ENCODE measurements around the gene SLC35F2.
"Not testable (repeated sequence)": the region's sequence is repeated elsewhere in the genome, so short reads cannot be mapped to it uniquely, and the experiment has no call there.

The SLC35F2 gene

DNA sequence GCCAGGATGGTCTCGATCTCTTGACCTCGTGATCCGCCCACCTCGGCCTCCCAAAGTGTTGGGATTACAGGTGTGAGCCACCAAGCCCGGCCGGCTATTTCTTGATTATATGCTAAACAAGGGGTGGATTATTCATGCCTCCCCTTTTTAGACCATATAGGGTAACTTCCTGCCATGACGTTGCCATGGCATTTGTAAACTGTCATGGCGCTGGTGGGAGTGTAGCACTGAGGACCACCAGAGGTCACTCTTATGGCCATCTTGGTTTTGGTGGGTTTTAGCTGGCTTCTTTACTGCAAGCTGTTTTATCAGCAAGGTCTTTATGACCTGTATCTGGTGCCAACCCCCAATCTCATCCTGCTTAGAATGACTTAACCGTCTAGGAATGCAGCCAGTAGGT lies 22.9 kb upstream of the SLC35F2 start:
- not testable (repeated sequence) for H3K79me2 ChIP-seq (ENCODE audit: control insufficient read depth, insufficient read depth, low read length, poor library complexity); H3K14ac ChIP-seq (ENCODE audit: low read length); H3K9ac ChIP-seq (ENCODE audit: low read length); H3K36me3 ChIP-seq (ENCODE audit: control insufficient read depth in 1 of 2, insufficient read depth in 2 of 2, low read length in 2 of 2); H3K18ac ChIP-seq (ENCODE audit: low read length); H3K79me1 ChIP-seq (ENCODE audit: low read length); H2BK5ac ChIP-seq (ENCODE audit: low read depth, low read length, poor library complexity); H3K9me3 ChIP-seq (ENCODE audit: insufficient read depth, low read depth, low read length); H3K4me1 ChIP-seq (ENCODE audit: control insufficient read depth in 1 of 2, insufficient read depth in 2 of 2, low read length in 2 of 2); H3K4ac ChIP-seq (ENCODE audit: low read depth, low read length); H4K12ac ChIP-seq (ENCODE audit: low read depth, low read length); H3K23ac ChIP-seq (ENCODE audit: low read length); H2AFZ ChIP-seq (ENCODE audit: insufficient read depth, low read length, poor library complexity); H3K4me3 ChIP-seq (ENCODE audit: low read depth, low read length); H2BK120ac ChIP-seq (ENCODE audit: insufficient read depth, low read length, poor library complexity); H3K27me3 ChIP-seq (ENCODE audit: insufficient read depth, low read length); H3K4me2 ChIP-seq (ENCODE audit: low read length); H2AK5ac ChIP-seq (ENCODE audit: low read length)
- peak overlapping the region; percentile 37 for H4K91ac ChIP-seq (ENCODE audit: low read depth, low read length)
- peak in 1 of 2 donors; percentile 30 for DNase-seq
- WGBS (ENCODE audit: extremely low coverage, insufficient coverage, insufficient read length), result no CpG with 5 or more reads among the region's 9 CpGs
- peak overlapping the region; percentile 55 for H3K27ac ChIP-seq (ENCODE audit: low read depth, low read length)
- peak overlapping the region; percentile 58 for H2BK12ac ChIP-seq (ENCODE audit: low read length)
- H4K8ac ChIP-seq (ENCODE audit: low read depth, low read length), result peak overlapping the region; percentile 60

DNA sequence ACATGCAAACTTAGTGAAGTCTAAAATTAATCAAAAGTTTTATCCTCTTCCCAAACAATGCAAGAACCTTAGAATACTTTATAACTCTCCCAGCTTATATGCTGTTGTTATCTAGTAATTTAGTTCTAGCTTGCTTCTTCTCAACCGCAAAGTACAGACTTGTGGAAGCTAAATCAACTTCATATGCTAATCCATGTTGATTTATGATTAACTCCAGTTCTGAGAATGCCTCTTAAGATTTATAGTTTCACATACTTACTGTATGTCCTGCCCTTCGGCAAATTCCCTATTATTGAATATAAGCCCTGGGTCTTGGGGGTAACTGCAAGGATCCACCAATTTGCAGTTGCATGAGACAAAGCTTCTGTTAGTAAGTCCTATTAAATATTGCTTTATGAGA lies 17.6 kb upstream of the SLC35F2 start:
- no peak for DNase-seq
- Histone ChIP-seq H3K27ac (ENCODE audit: low read depth, low read length) (no peak overlapping the region), H3K23ac (ENCODE audit: low read length) (no peak overlapping the region), H3K4ac (ENCODE audit: low read depth, low read length) (no peak overlapping the region), H3K9me3 (ENCODE audit: insufficient read depth, low read depth, low read length) (no peaks in the 10 kb centered on the region), H4K91ac (ENCODE audit: low read depth, low read length) (no peak overlapping the region), H3K9ac (ENCODE audit: low read length) (no peak overlapping the region), H2AK5ac (ENCODE audit: low read length) (no peak overlapping the region), H3K4me2 (ENCODE audit: low read length) (no peak overlapping the region), H3K79me2 (ENCODE audit: control insufficient read depth, insufficient read depth, low read length, poor library complexity) (no peaks in the 10 kb centered on the region), H2AFZ (ENCODE audit: insufficient read depth, low read length, poor library complexity) (no peak overlapping the region), H3K18ac (ENCODE audit: low read length) (no peak overlapping the region), H3K14ac (ENCODE audit: low read length) (no peak overlapping the region), H2BK5ac (ENCODE audit: low read depth, low read length, poor library complexity) (no peak overlapping the region), H3K4me1 (ENCODE audit: control insufficient read depth in 1 of 2, insufficient read depth in 2 of 2, low read length in 2 of 2) (no peaks in the 10 kb centered on the region), H2BK120ac (ENCODE audit: insufficient read depth, low read length, poor library complexity) (no peak overlapping the region), H2BK12ac (ENCODE audit: low read length) (no peak overlapping the region), H3K27me3 (ENCODE audit: insufficient read depth, low read length) (no peaks in the 10 kb centered on the region), H3K36me3 (ENCODE audit: control insufficient read depth in 1 of 2, insufficient read depth in 2 of 2, low read length in 2 of 2) (no peaks in the 10 kb centered on the region), H4K12ac (ENCODE audit: low read depth, low read length) (no peak overlapping the region), H3K79me1 (ENCODE audit: low read length) (no peaks in the 10 kb centered on the region), H4K8ac (ENCODE audit: low read depth, low read length) (no peak overlapping the region), H3K4me3 (ENCODE audit: low read depth, low read length) (no peak overlapping the region)
- no CpG with 5 or more reads among the region's 2 CpGs for WGBS (ENCODE audit: extremely low coverage, insufficient coverage, insufficient read length)

DNA sequence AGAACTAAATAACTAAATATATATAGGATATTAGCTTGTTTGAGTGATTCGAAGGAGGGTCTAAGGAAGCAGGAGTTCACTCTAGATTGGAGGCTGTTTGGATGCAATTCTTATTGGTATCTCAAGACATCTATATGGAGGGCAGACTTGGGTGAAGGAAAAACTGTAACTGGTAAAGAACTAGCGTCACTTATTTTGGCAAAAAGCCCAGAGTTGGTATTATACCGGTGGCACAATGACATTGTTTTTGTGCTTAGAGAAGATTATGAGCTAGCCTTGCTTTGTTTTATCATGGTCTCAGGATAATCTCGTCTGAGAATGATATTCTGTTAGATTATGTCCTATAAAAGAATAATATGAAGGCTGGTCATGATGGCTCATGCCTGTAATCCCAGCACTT lies 6.0 kb upstream of the SLC35F2 start:
- H2AK5ac ChIP-seq (ENCODE audit: low read length), result no peak overlapping the region
- H2BK12ac ChIP-seq (ENCODE audit: low read length), result no peak overlapping the region
- no peak overlapping the region for H3K4ac ChIP-seq (ENCODE audit: low read depth, low read length)
- no peak overlapping the region for H3K4me3 ChIP-seq (ENCODE audit: low read depth, low read length)
- H3K36me3 ChIP-seq (ENCODE audit: control insufficient read depth in 1 of 2, insufficient read depth in 2 of 2, low read length in 2 of 2), result no peaks in the 10 kb centered on the region
- H3K9ac ChIP-seq (ENCODE audit: low read length), result no peak overlapping the region
- H2AFZ ChIP-seq (ENCODE audit: insufficient read depth, low read length, poor library complexity), result no peak overlapping the region
- H2BK120ac ChIP-seq (ENCODE audit: insufficient read depth, low read length, poor library complexity), result no peak overlapping the region
- H3K18ac ChIP-seq (ENCODE audit: low read length), result no peak overlapping the region
- H4K12ac ChIP-seq (ENCODE audit: low read depth, low read length), result no peak overlapping the region
- no peaks in the 10 kb centered on the region for H3K9me3 ChIP-seq (ENCODE audit: insufficient read depth, low read depth, low read length)
- H3K14ac ChIP-seq (ENCODE audit: low read length), result no peak overlapping the region
- no peak overlapping the region for H3K23ac ChIP-seq (ENCODE audit: low read length)
- no peak overlapping the region for H3K27ac ChIP-seq (ENCODE audit: low read depth, low read length)
- H3K79me1 ChIP-seq (ENCODE audit: low read length), result peaks cover 1% of the 10 kb centered on the region
- no peak overlapping the region for H4K91ac ChIP-seq (ENCODE audit: low read depth, low read length)
- DNase-seq, result no peak
- no peak overlapping the region for H4K8ac ChIP-seq (ENCODE audit: low read depth, low read length)
- H3K4me1 ChIP-seq (ENCODE audit: control insufficient read depth in 1 of 2, insufficient read depth in 2 of 2, low read length in 2 of 2), result peaks cover 0 to 2% of the 10 kb centered on the region in 2 experiments
- H3K79me2 ChIP-seq (ENCODE audit: control insufficient read depth, insufficient read depth, low read length, poor library complexity), result no peaks in the 10 kb centered on the region
- no peak overlapping the region for H3K4me2 ChIP-seq (ENCODE audit: low read length)
- WGBS (ENCODE audit: extremely low coverage, insufficient coverage, insufficient read length), result no CpG with 5 or more reads among the region's 4 CpGs
- no peak overlapping the region for H2BK5ac ChIP-seq (ENCODE audit: low read depth, low read length, poor library complexity)
- H3K27me3 ChIP-seq (ENCODE audit: insufficient read depth, low read length), result no peaks in the 10 kb centered on the region

DNA sequence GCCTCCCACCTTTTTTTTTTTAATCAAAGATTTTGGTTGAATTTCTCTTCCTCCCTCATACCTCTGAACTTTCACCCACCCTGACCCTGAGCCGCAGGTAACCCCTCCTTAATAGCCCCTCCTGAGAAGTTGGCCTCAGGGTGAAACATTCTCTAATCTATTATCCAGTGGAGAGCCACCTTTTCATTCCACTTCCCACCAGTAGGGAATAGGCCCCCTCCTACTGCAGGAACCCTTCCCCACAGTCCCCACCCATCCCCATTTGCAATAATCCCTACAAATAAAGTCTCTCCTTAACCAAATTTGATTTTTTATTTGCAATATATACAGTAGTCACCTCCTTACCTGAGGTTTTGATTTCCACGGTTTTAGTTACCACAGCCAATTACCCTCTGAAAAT lies 2.1 kb upstream of the SLC35F2 start:
- Histone ChIP-seq H2AFZ (ENCODE audit: insufficient read depth, low read length, poor library complexity) (no peak overlapping the region), H2BK120ac (ENCODE audit: insufficient read depth, low read length, poor library complexity) (no peak overlapping the region), H2AK5ac (ENCODE audit: low read length) (no peak overlapping the region), H3K4me1 (ENCODE audit: control insufficient read depth in 1 of 2, insufficient read depth in 2 of 2, low read length in 2 of 2) (peaks cover 0 to 2% of the 10 kb centered on the region in 2 experiments), H3K9me3 (ENCODE audit: insufficient read depth, low read depth, low read length) (no peaks in the 10 kb centered on the region), H4K8ac (ENCODE audit: low read depth, low read length) (no peak overlapping the region), H4K91ac (ENCODE audit: low read depth, low read length) (no peak overlapping the region), H3K27me3 (ENCODE audit: insufficient read depth, low read length) (no peaks in the 10 kb centered on the region), H3K4me3 (ENCODE audit: low read depth, low read length) (no peak overlapping the region), H3K4me2 (ENCODE audit: low read length) (no peak overlapping the region), H2BK5ac (ENCODE audit: low read depth, low read length, poor library complexity) (no peak overlapping the region), H2BK12ac (ENCODE audit: low read length) (no peak overlapping the region), H3K36me3 (ENCODE audit: control insufficient read depth in 1 of 2, insufficient read depth in 2 of 2, low read length in 2 of 2) (no peaks in the 10 kb centered on the region), H3K79me2 (ENCODE audit: control insufficient read depth, insufficient read depth, low read length, poor library complexity) (peaks cover 15% of the 10 kb centered on the region), H3K14ac (ENCODE audit: low read length) (no peak overlapping the region), H3K23ac (ENCODE audit: low read length) (no peak overlapping the region), H3K9ac (ENCODE audit: low read length) (no peak overlapping the region), H3K18ac (ENCODE audit: low read length) (no peak overlapping the region), H3K27ac (ENCODE audit: low read depth, low read length) (no peak overlapping the region), H3K4ac (ENCODE audit: low read depth, low read length) (no peak overlapping the region), H3K79me1 (ENCODE audit: low read length) (peaks cover 13% of the 10 kb centered on the region), H4K12ac (ENCODE audit: low read depth, low read length) (no peak overlapping the region)
- WGBS (ENCODE audit: extremely low coverage, insufficient coverage, insufficient read length), result no CpG with 5 or more reads among the region's 2 CpGs
- no peak for DNase-seq
